HG03575 (cell line): ENCODE results near the gene MORN1.
"Not testable (repeated sequence)": the region's sequence is repeated elsewhere in the genome, so short reads cannot be mapped to it uniquely, and the experiment has no call there.

Experiments used
- ATAC-seq: cut with Tn5 transposase; IDR thresholded peaks from one replicate; pipeline ENCODE4 v1.9.1; 2021; ENCODE audit not compliant: unreplicated experiment, insufficient number of reproducible peaks, low FRiP score; ENCODE audit errors: extremely low read depth

The MORN1 gene

DNA sequence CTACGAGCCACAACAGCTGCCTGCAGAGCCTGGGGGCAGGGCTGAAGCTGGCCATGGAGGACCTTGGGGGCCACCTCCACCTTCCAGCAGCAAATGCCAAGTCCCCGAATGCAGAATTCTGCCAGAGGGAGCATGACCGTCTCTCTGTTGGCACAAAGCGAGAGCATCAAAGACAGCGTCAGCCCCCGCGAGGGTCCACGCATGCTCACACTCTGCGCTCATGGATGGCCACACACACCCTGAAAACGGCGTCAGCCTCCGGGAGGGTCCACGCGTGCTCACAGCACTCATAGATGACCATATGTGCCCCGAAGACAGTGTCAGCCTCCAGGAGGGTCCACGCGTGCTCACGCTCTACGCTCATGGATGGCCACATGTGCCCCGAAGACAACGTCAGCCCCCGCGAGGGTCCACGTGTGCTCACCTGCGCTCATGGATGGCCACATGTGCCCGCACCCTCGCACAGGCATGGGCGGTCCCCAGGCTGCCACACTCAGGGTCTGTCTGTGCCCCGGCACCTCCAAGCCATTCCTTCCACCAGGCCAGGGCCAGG, 46.5 kb downstream of the MORN1 start:
- ATAC-seq: no peak

DNA sequence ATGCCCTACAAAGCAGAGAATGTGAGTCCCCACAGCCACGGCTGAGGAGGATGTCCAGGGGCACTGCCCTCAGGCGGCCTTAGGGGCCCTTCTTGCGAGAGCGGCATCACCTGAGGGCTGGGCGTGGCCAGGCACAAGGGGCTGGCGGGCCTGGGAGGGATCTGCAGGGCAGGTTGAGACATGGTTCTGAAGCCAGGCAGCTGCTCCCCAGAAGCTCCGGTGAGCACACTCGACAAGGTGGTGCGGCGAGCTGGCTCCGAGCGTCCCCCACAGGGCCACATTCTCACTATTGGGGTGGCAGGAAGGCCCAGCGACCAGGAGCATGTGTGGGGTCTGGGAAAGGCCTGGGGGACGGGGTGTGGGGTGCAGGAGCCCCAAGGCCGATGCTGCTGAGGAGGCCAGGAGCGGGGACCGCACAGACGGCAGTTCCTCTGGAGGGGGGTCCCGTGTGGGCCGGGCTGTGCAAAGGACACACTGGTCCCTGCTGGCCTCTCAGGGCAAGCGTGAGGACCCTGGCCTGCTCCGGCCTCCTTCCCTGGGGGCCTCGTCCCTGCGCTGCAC, 47.2 kb downstream of the MORN1 start:
- no peak for ATAC-seq

DNA sequence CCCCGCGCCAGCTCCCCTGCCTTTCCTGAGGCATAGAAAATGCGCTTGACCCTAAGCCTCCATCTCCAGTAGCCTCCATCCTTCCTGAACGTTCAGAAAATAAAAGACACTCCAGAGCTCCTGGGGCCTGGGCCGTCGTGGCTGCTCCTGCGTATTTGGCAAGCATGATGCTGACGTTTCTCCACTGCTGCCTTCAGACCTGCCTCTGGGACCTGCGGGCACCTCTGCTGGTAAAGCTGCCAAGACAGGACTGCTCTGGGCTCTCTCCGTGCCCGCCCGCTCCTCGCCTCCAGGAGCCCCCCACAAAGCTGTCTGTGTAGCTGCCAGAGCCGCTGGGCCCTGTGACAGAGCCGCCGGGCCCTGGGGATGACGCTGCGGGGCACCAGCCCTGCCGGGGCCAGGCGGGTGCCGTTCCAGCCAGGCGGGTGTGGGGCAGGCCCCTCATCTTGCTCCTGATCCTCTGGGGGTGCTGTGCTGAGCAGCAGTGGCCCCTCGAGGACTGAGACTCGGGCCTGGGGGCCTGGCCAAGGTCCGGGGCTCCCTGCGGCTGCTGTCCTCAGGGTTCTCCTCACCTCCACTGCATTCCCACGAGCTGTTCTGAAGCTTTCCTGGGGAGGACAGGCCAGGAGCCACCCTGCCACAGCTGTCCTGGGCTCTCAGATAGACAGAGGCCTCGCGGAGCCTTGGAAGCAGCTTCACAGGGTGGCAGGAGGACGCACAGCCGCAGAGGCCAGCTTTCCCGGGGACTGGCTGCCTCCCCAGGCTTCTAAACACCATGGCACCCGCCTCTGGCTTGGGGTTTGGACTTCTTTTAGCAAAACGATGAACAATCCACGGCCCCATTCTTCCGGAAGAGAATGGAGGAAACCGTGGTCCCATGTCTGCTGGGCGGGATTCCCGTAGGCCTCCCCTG, 48.1 kb downstream of the MORN1 start:
- no peak for ATAC-seq

DNA sequence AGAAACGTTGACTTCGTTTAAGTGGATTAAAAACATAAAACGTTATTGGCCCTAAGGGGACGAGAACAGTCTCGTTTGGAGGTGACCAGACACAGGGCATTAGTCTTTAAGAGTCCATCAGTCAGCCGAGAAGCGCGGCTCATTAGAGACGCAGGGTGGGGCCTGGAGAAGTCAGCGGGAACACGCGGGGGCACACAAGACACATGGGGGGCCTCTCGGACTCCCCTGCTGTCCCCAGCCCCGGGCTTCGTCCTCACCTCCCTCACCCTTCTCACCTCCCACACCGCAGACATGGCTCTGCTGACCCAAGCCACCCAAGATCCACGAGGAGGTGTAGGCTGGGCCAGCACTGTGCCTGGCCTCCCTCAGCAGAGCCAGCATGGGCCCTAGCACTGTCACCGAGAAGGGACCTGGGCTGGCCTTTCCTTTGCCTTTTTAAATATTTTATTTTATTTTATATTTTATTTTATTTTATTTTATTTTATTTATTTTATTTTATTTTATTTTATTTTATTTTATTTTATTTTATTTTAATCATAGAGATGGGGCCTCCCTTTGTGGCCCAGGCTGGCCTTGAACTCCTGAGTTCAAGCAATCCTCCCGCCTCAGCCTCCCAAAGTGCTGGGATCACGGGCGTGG, 48.9 kb downstream of the MORN1 start:
- ATAC-seq: no peak

- no peak for ATAC-seq
Observed at GRCh38 chr1:2341706-2342383, 49.5 kb downstream of the MORN1 start.

GRCh38 chr1:2340918-2341254, 50.5 kb downstream of the MORN1 start:
- no peak for ATAC-seq

GRCh38 chr1:2340086-2340917, 51.1 kb downstream of the MORN1 start:
- ATAC-seq: no peak

- no peak for ATAC-seq
Observed at GRCh38 chr1:2339206-2340085, 51.9 kb downstream of the MORN1 start.

GRCh38 chr1:2337501-2337900, 53.9 kb downstream of the MORN1 start:
- no peak for ATAC-seq

DNA sequence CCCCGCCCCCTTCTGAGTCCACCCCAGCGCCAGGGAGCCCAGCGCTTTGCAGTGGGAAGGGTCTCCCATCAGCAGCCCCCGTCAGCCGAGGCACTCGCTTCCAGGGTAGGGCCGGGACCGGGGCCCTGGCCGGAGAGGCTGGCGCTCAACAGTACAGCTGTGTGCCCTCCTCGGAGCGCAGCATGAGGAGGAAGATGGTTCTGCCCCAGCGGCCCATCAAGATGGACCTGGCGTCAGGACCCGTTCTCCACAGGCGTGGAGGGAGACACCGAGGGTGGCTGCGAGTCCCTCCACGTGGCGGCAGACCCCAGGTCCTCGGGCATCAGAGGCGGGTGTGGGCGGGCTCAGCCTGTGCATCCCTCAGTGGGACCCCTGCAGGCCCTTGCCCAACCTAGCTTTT, 54.3 kb downstream of the MORN1 start:
- ATAC-seq: no peak

DNA sequence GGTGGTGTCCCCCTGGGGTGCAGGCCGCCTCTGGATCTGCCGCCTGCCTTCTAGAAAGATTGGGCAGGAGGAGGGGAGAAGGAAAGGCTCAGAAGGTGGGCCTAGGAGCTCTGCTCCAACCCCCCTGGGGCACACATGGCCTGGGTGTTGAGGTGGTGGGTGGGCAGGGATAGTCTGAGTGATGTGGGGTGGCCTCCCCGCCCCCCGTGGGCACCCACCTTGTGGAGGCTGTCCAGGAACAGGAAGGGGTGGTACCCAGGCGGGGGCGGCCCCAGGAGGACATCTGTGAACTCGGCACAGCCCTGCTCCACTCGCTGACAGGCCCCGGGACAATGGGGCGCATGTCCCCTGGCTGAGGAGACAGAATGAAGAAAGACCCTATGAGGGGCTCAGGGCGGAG, 54.9 kb downstream of the MORN1 start:
- ATAC-seq: no peak

DNA sequence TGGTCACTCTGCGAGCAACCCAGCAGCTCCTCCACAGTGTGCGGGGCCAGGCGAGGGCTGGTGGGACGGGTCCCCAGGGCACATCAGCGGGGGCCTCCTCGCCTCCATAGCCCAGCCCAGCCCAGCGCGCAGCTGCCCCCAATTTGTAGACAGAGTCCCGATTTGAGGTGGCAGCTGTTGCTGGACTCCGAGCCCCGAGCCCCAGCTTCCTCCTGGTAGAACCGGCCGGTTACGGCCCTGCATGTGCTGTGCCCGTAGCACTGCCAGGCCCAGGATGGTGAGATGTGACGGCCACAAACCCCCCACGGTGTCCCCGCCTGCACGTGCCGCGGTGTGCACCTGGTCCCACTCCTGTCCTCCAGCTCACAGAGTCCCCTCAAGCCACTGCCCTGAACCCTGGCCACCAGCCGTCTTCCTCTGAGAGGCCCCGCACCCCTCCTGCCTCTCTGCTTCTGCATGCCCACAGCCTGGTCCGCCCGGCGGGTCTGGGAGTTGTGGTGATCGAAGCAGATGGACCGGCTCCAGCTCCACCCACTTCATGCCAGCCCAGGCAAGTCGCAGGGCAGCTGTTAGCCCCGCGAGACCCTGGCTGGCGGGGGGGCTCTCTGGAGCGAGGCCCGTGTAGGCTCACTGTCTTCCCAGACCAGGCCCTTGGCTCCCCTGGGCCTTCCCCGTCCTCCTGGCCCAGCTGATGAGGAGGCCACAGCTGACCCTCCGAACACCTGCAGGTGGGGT, 55.5 kb downstream of the MORN1 start:
- ATAC-seq: no peak

DNA sequence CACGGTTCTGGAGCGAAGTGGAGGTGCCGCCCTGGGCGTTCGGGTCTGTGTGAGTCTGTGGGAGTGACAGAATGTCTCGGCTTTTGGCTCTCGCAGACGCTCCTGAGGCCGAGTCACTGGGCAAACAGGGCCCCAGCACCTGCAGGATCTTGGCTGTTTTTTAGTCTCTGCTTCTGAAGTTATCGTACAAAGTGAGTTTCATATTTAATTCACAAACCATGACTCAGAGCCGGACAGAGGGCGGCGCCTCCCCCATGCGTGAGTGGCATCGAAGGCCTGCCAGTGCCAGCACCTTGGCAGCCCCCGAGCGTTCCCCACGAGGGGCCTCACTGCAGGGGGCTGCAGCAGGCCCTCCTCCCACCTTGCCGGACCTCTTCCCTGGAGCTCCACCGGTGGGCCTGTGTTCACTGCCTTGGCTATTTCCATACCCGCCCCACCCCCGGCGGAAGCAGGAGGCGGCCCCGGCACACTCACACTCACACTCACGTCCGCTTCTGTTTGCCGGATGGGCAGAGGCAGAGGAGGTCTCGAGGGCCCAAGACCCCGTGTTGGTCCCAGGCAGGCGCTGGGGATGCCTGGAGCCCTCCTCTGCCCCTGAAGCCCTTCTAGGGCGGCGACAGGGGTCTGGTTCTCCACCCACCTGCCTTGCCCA, 56.3 kb downstream of the MORN1 start:
- ATAC-seq: no peak

DNA sequence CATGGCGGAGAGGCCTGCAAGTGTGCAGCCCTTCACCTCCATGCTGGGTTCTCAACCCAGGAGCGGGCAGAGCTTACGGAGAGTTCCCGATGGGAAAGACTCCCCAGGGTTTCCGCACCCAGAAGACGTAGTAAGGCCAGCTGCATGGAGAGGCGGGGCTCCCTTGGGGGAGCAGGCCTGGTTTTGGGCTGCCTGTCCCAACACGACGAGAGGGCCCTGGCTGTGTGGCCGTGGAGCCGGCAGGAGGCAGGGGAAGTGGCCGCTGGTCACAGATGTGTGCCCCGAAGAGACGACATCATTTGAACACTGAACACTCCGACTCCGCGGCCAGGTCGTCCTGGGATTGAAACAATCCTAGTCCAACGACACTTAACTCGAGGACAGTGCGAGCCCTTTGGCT, 57.0 kb downstream of the MORN1 start:
- no peak for ATAC-seq

DNA sequence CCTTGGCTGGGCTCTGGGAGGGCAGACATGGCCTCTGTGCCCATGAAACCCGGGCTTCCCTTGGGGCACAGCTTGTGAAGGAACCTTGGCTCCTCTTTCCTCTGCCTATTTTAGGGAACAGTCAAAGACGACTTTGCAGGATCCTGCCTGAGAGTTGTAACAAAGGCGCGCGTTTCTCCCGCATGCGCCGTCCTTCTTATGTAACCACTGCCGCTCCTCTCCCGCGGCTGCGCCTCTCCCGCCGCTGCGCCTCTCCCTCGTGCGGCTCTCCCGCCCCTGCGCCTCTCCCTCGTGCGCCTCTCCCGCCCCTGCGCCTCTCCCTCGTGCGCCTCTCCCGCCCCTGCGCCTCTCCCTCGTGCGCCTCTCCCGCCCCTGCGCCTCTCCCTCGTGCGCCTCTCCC, 59.8 kb downstream of the MORN1 start:
- not testable (repeated sequence) for ATAC-seq

GRCh38 chr1:2331200-2331544, 60.2 kb downstream of the MORN1 start:
- ATAC-seq: no peak
